ENCODE data around the gene ACE2.

The ACE2 gene

DNA sequence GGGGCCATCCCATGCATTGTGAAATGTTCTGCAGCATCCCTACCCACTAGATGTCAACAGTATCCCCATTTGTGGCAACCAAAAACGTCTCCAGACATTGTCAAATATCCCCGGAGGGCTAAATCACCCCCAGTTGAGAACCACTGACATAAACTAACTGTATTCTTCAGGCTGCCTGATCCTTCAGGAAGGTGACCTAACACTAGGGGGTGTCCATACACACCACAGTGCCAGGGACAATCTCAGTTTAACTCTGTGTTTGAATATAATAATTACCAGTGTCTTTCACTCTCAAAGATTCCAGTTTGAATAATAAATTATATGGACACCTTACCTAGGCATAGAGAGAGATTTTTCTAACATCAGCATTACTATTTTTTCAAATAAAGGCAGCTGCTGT lies 6.4 kb downstream of the ACE2 start:
- no peak for DNase-seq (ENCODE audit: low read depth)
- no peak overlapping the region for H3K4me3 ChIP-seq (ENCODE audit: control insufficient read depth, low read depth, low read length)
- TF ChIP-seq, protein P1, sequence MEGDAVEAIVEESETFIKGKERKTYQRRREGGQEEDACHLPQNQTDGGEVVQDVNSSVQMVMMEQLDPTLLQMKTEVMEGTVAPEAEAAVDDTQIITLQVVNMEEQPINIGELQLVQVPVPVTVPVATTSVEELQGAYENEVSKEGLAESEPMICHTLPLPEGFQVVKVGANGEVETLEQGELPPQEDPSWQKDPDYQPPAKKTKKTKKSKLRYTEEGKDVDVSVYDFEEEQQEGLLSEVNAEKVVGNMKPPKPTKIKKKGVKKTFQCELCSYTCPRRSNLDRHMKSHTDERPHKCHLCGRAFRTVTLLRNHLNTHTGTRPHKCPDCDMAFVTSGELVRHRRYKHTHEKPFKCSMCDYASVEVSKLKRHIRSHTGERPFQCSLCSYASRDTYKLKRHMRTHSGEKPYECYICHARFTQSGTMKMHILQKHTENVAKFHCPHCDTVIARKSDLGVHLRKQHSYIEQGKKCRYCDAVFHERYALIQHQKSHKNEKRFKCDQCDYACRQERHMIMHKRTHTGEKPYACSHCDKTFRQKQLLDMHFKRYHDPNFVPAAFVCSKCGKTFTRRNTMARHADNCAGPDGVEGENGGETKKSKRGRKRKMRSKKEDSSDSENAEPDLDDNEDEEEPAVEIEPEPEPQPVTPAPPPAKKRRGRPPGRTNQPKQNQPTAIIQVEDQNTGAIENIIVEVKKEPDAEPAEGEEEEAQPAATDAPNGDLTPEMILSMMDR (IDR thresholded peaks at IDR 0.05; ENCODE audit: control insufficient read depth, insufficient read depth, low read depth, low read length, missing control alignments): peak; percentile 10

- no peak overlapping the region for H3K4me3 ChIP-seq (ENCODE audit: control insufficient read depth, low read depth, low read length)
- no peak for DNase-seq (ENCODE audit: low read depth)
- TF ChIP-seq, protein P1 (IDR thresholded peaks at IDR 0.05; ENCODE audit: control insufficient read depth, insufficient read depth, low read depth, low read length, missing control alignments): no peak
Measured at GRCh38 chrX:15579778-15580747, 20.7 kb downstream of the ACE2 start.

DNA sequence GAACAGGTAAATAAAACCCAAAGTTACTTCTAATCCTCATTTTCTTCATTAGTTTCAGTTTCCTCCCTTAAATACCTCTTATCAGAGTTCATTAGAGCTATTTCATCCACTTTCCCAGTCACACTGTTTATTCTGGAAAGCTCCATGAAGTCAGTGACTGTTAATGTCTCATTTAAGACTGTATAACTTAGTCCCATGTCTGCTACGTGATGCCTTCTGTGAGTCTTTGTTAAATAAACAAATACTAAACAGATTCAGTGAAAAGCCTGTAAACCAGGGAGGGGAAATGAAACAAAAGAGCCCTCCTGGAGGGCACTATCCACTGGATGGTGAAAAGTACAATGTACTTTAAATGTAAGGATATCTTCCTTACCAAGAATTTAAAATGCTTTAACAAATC lies 24.7 kb downstream of the ACE2 start:
- DNase-seq (ENCODE audit: low read depth): no peak
- TF ChIP-seq, protein P1 (IDR thresholded peaks at IDR 0.05; ENCODE audit: control insufficient read depth, insufficient read depth, low read depth, low read length, missing control alignments): no peak

DNA sequence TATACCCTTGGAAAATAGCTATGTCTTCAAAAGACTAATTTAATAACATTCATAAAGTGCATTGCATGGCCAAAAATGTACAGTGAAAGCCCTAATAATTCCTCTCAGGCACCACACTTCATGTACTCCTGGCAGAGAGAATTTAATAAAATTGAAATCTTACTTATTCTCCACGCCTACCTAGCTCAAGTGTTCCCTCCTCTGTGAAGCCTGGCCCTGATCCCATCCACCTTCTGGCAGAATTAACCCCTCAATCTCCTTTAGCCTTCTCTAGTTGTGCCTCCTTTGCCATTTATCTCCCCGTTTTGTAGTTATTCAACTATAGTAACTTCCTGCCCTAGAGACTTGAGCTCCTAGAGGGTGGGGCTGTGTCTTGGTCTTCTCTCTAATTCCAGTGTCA lies 26.7 kb downstream of the ACE2 start:
- no peak for DNase-seq (ENCODE audit: low read depth)
- no peak overlapping the region for H3K4me3 ChIP-seq (ENCODE audit: control insufficient read depth, low read depth, low read length)
- TF ChIP-seq, protein P1 (IDR thresholded peaks at IDR 0.05; ENCODE audit: control insufficient read depth, insufficient read depth, low read depth, low read length, missing control alignments): no peak

More for the DNA sequence above, 24.7 kb downstream of the ACE2 start:
- no peak overlapping the region for H3K4me3 ChIP-seq (ENCODE audit: control insufficient read depth, low read depth, low read length)

DNA sequence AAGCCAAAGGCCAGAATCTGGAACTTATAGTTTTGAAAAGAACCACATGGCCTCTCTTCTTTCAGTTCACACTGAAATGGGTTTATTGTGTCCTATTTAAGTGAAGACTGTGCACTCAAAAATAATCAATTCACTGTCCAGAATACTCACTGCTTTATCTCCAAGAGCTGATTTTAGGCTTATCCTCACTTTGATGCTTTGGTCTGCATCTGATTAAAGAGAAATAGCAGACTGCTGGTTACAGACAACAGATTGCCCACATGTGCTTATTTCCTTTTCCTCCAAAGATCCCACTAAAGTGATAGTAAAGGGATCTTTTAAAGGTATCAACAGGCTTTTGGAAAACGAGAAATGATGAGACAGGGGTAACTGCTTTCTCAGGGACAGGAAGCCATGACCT lies 30.6 kb downstream of the ACE2 start:
- no peak for DNase-seq (ENCODE audit: low read depth)
- TF ChIP-seq, protein P1 (IDR thresholded peaks at IDR 0.05; ENCODE audit: control insufficient read depth, insufficient read depth, low read depth, low read length, missing control alignments): no peak

GRCh38 chrX:15567886-15568616 lies 32.7 kb downstream of the ACE2 start:
- DNase-seq (ENCODE audit: low read depth): no peak
- no peak overlapping the region for H3K4me3 ChIP-seq (ENCODE audit: control insufficient read depth, low read depth, low read length)
- TF ChIP-seq, protein P1 (IDR thresholded peaks at IDR 0.05; ENCODE audit: control insufficient read depth, insufficient read depth, low read depth, low read length, missing control alignments): peak; percentile 38

More for the DNA sequence above, 30.6 kb downstream of the ACE2 start:
- no peak overlapping the region for H3K4me3 ChIP-seq (ENCODE audit: control insufficient read depth, low read depth, low read length)
